IMR-90 (cell line): ENCODE results near the gene ARSJ.

ENCODE experiments used
- BHLHE40 ChIP-seq: fragments of 150-350 bp; IDR thresholded peaks from 2 replicates; pipeline ENCODE4 v1.6.1; 2016; ENCODE audit warnings: mild to moderate bottlenecking, low read depth, low read length
- CEBPB ChIP-seq: IDR thresholded peaks from 2 replicates; pipeline ENCODE4 v1.6.1; 2012; ENCODE audit warnings: low read depth, low read length, improper control_type of control experiment
- CHD1 ChIP-seq: IDR thresholded peaks from 2 replicates; pipeline ENCODE4 v1.6.1; 2012; ENCODE audit warnings: low read depth, low read length, improper control_type of control experiment
- CTCF ChIP-seq: conservative IDR thresholded peaks from 2 replicates; pipeline ENCODE4 v1.5.1; 2012; ENCODE audit warnings: mild to moderate bottlenecking, low read depth, low read length, improper control_type of control experiment
- ELK1 ChIP-seq: fragments of 150-350 bp; IDR thresholded peaks from 2 replicates; pipeline ENCODE4 v1.6.1; 2016; ENCODE audit warnings: low read depth, mild to moderate bottlenecking, low read length, moderate library complexity, borderline replicate concordance
- NFE2L2 ChIP-seq: fragments of 150-350 bp; IDR thresholded peaks from 2 replicates; pipeline ENCODE4 v1.6.1; 2016; ENCODE audit warnings: low read depth, mild to moderate bottlenecking, low read length
- POLR2A ChIP-seq: IDR thresholded peaks from 2 replicates; pipeline ENCODE4 v1.6.1; 2012; ENCODE audit warnings: mild to moderate bottlenecking, low read depth, low read length
- RAD21 ChIP-seq: IDR thresholded peaks from 2 replicates; pipeline ENCODE4 v1.6.1; 2012; ENCODE audit warnings: low read length, improper control_type of control experiment
- RFX5 ChIP-seq: IDR thresholded peaks from 2 replicates; pipeline ENCODE4 v1.8.0; 2012; ENCODE audit warnings: low read depth, mild to moderate bottlenecking, low read length, moderate library complexity
- SMC3 ChIP-seq: fragments of 150-350 bp; IDR thresholded peaks from 2 replicates; pipeline ENCODE4 v1.6.1; 2016; ENCODE audit warnings: low read depth, mild to moderate bottlenecking, antibody characterized with exemption, low read length, moderate library complexity

GRCh38 chr4:113951263-113951662, 28.2 kb downstream of the ARSJ start:
- TF ChIP-seq RAD21 (no peak), BHLHE40 (no peak), CTCF (no peak), POLR2A (no peak), CEBPB (no peak), ELK1 (no peak), NFE2L2 (no peak), RFX5 (no peak), CHD1 (no peak), SMC3 (no peak)
